HG03520 (cell line): ENCODE results near the gene TSR2.
"Not testable (repeated sequence)": the region's sequence is repeated elsewhere in the genome, so short reads cannot be mapped to it uniquely, and the experiment has no call there.

Source experiments
- ATAC-seq: cut with Tn5 transposase; IDR thresholded peaks from one replicate; pipeline ENCODE4 v1.9.1; 2021; ENCODE audit warnings: mild to moderate bottlenecking, moderate library complexity; ENCODE audit not compliant: unreplicated experiment

Gene TSR2

DNA sequence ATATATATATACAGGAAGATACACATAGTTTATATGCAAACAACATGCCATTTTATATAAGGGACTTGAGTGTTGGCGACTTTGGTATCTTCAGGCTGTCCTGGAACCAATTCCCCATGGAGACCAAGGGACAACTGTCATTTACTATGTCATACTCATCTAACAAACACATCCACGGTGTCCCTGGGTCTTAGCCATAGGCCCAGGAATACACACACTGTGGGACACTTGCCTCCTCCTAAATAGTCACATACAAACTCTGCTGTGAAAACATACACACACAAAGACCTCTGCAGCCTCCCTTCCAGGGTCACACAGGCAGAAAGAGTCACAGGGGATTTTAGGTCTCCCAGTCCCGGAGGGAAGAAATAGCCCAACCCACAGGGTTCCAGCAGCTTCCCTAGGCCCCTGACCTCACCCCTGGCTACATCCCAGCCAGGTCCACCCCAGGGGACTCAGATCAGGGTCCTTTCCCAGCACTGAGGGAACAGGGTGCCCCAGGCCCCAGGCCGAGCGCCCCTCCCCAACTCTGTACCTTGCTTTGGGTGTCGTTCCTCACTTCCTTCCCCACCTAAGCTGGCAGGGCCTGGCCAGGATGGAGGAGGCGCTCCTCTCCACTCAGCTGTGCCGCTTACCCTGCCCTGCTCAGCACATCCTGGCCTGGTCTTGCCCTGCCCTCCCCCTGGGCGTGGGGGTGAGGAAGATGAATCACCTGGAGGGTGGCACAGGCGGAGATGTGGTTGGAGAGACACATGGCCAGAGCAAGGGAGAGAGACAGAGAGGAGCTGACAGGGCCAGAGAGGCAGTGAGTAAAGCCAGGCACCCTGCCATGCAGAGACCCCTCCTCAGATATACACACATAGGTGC is 34.0 kb downstream of the TSR2 start:
- ATAC-seq, result no peak

DNA sequence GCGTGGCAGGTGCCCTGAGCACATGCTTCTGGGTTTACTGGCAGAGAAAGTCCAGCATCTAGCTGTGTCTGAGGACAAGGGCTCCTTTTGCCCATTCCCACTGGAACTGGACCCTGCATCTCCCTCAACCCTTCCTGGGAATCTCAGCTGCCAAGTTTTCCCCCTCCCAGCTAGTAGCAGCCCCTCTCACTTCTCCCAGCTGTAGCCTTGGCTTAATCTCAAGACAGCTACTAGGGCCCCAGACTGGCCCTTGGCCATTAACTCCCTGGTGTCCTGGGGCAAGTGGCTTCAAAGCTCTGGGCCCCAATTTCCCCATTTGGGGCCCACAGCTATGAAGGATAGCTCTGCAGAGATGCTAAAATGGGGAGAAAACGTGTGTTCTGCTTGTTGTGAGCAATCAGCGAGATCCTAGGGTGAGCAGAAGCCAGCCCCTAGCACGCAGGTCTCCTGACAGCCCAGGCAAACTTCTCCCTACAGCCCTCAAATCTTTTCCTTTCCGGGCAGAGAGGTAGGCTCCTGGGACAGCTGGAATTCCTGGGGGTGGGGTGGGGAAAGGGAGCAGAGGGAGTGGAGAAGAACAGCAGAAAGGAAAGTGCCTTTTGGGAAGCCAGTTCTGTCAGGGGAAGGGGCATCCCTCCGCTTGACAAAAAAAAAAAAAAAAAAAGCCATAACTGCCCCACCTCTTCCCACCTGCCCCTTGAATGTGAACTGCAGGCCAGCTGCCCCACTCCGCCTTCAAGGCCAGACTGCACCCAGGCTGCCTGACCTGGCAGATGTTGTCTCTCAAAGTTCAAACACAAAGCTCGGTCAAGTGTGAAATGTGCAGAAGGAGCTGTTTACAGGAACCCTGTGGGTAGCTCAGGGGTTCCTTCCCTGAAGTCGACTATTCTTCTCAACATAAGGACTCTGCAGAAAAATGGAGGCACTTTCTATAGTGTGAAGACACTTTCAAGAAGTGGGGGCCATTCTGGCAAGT is 39.2 kb downstream of the TSR2 start:
- no peak for ATAC-seq

DNA sequence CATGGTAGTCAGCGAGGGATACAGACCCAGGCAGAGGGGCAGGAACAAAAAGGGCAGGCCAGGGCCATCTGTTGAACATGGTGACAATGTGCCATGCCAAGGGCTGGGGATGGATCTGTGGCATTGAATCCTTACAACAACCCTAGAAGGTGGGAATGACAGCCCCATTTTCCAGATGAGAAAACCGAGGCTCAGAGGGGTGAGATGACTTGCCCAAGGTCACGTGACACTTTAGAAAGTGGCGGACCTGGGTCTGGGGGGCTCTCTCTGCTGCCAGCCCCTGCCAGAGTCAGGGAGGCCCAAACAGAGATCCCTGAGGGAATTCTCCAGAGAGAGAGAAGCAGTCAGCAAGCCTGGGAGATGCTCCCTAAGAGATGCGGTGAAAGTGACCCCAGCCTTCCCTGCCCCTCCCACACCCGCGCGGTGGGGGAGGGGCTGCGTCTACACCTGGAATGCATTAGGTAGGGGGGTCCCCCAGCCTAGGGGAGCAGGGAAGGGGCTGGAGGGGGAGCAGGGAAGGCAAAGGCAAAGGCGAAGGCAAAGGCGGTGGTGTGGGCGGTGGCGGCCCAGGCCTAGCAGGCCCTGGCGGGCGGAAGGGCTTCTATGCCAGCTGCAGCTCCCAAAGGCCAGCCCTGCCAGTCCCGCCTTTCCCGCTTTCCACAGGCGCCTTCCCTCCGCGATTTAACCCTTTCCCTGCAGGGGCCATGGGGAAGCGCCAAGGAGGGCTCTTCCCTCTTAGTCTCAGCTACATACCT is 42.8 kb downstream of the TSR2 start:
- ATAC-seq, result no peak

GRCh38 chrX:54483946-54484345 is 43.7 kb downstream of the TSR2 start:
- no peak for ATAC-seq

DNA sequence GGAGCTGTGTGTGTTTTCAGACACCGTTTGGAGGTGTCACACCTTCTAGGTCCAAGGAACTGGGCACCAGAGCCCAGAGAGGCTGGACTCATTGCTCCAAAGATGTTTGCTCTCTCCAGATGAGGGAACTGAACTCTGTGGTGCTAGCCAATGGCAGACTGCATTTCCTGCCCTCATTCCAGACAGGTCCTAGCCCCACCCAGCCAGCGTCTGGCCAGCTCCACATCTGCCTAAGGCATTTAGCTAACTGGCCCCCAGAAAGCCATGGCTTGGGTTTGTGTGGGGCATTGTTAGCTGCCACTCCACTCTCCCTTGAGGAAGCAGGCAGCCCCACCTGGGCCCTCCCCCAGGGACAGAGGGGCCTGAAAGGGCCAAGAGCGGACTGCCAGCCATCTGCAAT is 44.5 kb downstream of the TSR2 start:
- no peak for ATAC-seq

DNA sequence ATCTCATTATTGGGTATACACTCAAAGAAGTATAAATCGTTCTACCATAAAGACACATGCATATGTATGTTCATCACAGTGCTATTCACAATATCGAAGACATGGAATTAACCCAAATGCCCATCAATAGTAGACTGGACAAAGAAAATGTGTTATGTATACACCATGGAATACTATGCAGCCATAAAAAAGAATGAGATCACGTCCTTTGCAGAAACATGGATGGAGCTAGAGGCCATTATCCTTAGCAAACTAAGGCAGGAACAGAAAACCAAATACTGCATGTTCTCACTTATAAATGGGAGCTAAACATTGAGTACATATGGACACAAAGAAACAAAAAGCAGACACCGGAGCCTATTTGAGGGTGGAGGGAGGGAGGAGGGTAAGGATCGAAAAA is 49.6 kb downstream of the TSR2 start:
- ATAC-seq, result not testable (repeated sequence)

DNA sequence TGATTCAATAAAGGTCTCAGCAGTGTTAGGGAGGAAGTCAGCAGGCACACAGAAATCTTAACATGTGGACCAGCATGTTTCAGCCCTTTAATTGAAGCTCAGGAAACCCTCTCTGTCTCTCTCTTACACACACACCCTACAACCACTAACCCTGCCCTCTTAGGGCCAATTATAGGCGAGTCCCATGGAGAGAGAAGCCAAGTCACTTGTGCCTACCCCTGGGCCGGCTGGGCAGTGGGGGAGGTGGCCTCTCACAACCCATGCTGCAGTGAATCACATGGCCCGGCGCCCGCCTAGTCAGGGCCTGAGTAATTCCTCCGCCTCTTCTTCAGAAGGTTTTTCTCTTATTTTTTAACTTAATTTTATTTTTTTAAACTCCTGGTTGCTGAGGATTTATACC is 52.1 kb downstream of the TSR2 start:
- ATAC-seq, result no peak

GRCh38 chrX:54494166-54494988 is 54.2 kb downstream of the TSR2 start:
- no peak for ATAC-seq
